Activated T-cell treated with anti-CD3 and anti-CD28 coated beads, Interleukin-2, amount 50 U/mL, for 4 hours (primary cell): ENCODE measurements around the gene ACSS1. TPM values are rescaled to one million over a fixed set of nuclear protein-coding genes. Genes with fewer than 3 reads are reported as not detected.
A peak's percentile ranks its signal among the peaks of the same experiment; 100 is the strongest.

Source experiments
- ATAC-seq, 2 donors: fragments of 200-7000 bp; cut with Tn5 transposase; one replicate each; pipeline ENCODE4 v1.10.0; 2021
- DNase-seq: peaks from one replicate; pipeline ENCODE4 v3.0.0-alpha.2; 2020
- H3K27me3 Mint-ChIP-seq: one replicate; pipeline ENCODE4 v1.8.0; 2021; ENCODE audit warnings: low read depth, mixed read lengths
- H3K36me3 Mint-ChIP-seq: one replicate; pipeline ENCODE4 v1.8.0; 2022; ENCODE audit warnings: mixed read lengths; ENCODE audit not compliant: insufficient read depth
- H3K4me1 Mint-ChIP-seq: one replicate; pipeline ENCODE4 v1.8.0; 2021; ENCODE audit warnings: low read depth, mixed read lengths
- H3K4me3 Mint-ChIP-seq: one replicate; pipeline ENCODE4 v1.8.0; 2021; ENCODE audit warnings: mild to moderate bottlenecking, moderate library complexity, mixed read lengths
- H3K9me3 Mint-ChIP-seq: one replicate; pipeline ENCODE4 v1.8.0; 2021; ENCODE audit warnings: mixed read lengths
- total RNA-seq, 3 donors: library from RNA; stranded (reverse); gene quantifications; one replicate each; pipeline ENCODE4 v1.2.1, GENCODE V29; 2021

The ACSS1 gene
- total RNA-seq, 3 donors from 2014 or later: 5.4 to 8.8 (median 8.0) TPM

GRCh38 chr20:25050082-25050481 lies 7.9 kb downstream of the ACSS1 start:
- no peak overlapping the region for H3K4me3 Mint-ChIP-seq
- DNase-seq: no peak
- no peaks in the 10 kb centered on the region for H3K27me3 Mint-ChIP-seq
- peaks cover 50% of the 10 kb centered on the region for H3K4me1 Mint-ChIP-seq
- no peaks in the 10 kb centered on the region for H3K9me3 Mint-ChIP-seq
- peaks cover 9% of the 10 kb centered on the region for H3K36me3 Mint-ChIP-seq
- no peak for ATAC-seq

- DNase-seq: no peak
- Mint-ChIP-seq H3K9me3 (no peaks in the 10 kb centered on the region), H3K4me3 (no peak overlapping the region), H3K36me3 (peaks cover 9% of the 10 kb centered on the region), H3K4me1 (peaks cover 43% of the 10 kb centered on the region), H3K27me3 (no peaks in the 10 kb centered on the region)
- no peak for ATAC-seq
Observed at GRCh38 chr20:25049261-25050060, 8.5 kb downstream of the ACSS1 start.

- Mint-ChIP-seq H3K27me3 (no peaks in the 10 kb centered on the region), H3K4me1 (peaks cover 35% of the 10 kb centered on the region), H3K36me3 (peaks cover 9% of the 10 kb centered on the region), H3K9me3 (no peaks in the 10 kb centered on the region), H3K4me3 (no peak overlapping the region)
- no peak for ATAC-seq
- no peak for DNase-seq
Observed at GRCh38 chr20:25048519-25048952, 9.4 kb downstream of the ACSS1 start.

- H3K9me3 Mint-ChIP-seq: no peaks in the 10 kb centered on the region
- ATAC-seq: no peak
- peaks cover 37% of the 10 kb centered on the region for H3K4me1 Mint-ChIP-seq
- no peak for DNase-seq
- H3K36me3 Mint-ChIP-seq: peaks cover 9% of the 10 kb centered on the region
- no peak overlapping the region for H3K4me3 Mint-ChIP-seq
- H3K27me3 Mint-ChIP-seq: no peaks in the 10 kb centered on the region
Observed at GRCh38 chr20:25047766-25048165, 10.2 kb downstream of the ACSS1 start.

GRCh38 chr20:25046736-25047666 lies 10.9 kb downstream of the ACSS1 start:
- peaks cover 37% of the 10 kb centered on the region for H3K4me1 Mint-ChIP-seq
- no peak for DNase-seq
- no peak overlapping the region for H3K4me3 Mint-ChIP-seq
- no peaks in the 10 kb centered on the region for H3K9me3 Mint-ChIP-seq
- no peak for ATAC-seq
- H3K36me3 Mint-ChIP-seq: peaks cover 9% of the 10 kb centered on the region
- no peaks in the 10 kb centered on the region for H3K27me3 Mint-ChIP-seq

GRCh38 chr20:25046181-25046641 lies 11.7 kb downstream of the ACSS1 start:
- no peak for DNase-seq
- no peaks in the 10 kb centered on the region for H3K9me3 Mint-ChIP-seq
- H3K4me1 Mint-ChIP-seq: peaks cover 42% of the 10 kb centered on the region
- no peak for ATAC-seq
- no peak overlapping the region for H3K4me3 Mint-ChIP-seq
- no peaks in the 10 kb centered on the region for H3K27me3 Mint-ChIP-seq
- H3K36me3 Mint-ChIP-seq: peaks cover 7% of the 10 kb centered on the region

GRCh38 chr20:25045343-25045712 lies 12.6 kb downstream of the ACSS1 start:
- no peak for DNase-seq
- Mint-ChIP-seq H3K4me3 (no peak overlapping the region), H3K27me3 (no peaks in the 10 kb centered on the region), H3K9me3 (no peaks in the 10 kb centered on the region), H3K4me1 (peaks cover 41% of the 10 kb centered on the region), H3K36me3 (peaks cover 7% of the 10 kb centered on the region)
- no peak for ATAC-seq

GRCh38 chr20:25044660-25045342 lies 13.1 kb downstream of the ACSS1 start:
- Mint-ChIP-seq H3K36me3 (peaks cover 7% of the 10 kb centered on the region), H3K4me3 (no peak overlapping the region), H3K9me3 (no peaks in the 10 kb centered on the region), H3K27me3 (no peaks in the 10 kb centered on the region), H3K4me1 (peaks cover 39% of the 10 kb centered on the region)
- ATAC-seq (no peak), DNase-seq (no peak)

GRCh38 chr20:25044261-25044560 lies 13.7 kb downstream of the ACSS1 start:
- Mint-ChIP-seq H3K9me3 (no peaks in the 10 kb centered on the region), H3K27me3 (no peaks in the 10 kb centered on the region), H3K4me1 (peaks cover 37% of the 10 kb centered on the region), H3K4me3 (no peak overlapping the region), H3K36me3 (peaks cover 7% of the 10 kb centered on the region)
- no peak for DNase-seq
- ATAC-seq: no peak

- Mint-ChIP-seq H3K9me3 (no peaks in the 10 kb centered on the region), H3K36me3 (peaks cover 7% of the 10 kb centered on the region), H3K27me3 (no peaks in the 10 kb centered on the region), H3K4me1 (peaks cover 38% of the 10 kb centered on the region), H3K4me3 (no peak overlapping the region)
- DNase-seq (no peak), ATAC-seq (no peak)
Observed at GRCh38 chr20:25043499-25044260, 14.3 kb downstream of the ACSS1 start.

- Mint-ChIP-seq H3K27me3 (no peaks in the 10 kb centered on the region), H3K4me1 (peaks cover 46% of the 10 kb centered on the region), H3K9me3 (no peaks in the 10 kb centered on the region), H3K36me3 (peaks cover 7% of the 10 kb centered on the region), H3K4me3 (no peak overlapping the region)
- no peak for DNase-seq
- ATAC-seq: peak; percentile 69 to 75
Observed at GRCh38 chr20:25042531-25043498, 15.1 kb downstream of the ACSS1 start.

- Mint-ChIP-seq H3K27me3 (no peaks in the 10 kb centered on the region), H3K36me3 (peaks cover 2% of the 10 kb centered on the region), H3K4me1 (peaks cover 55% of the 10 kb centered on the region), H3K4me3 (no peak overlapping the region), H3K9me3 (no peaks in the 10 kb centered on the region)
- ATAC-seq: no peak
- no peak for DNase-seq
Observed at GRCh38 chr20:25041813-25042530, 16.0 kb downstream of the ACSS1 start.
